ENCODE data around the gene RIIAD1.

DNA sequence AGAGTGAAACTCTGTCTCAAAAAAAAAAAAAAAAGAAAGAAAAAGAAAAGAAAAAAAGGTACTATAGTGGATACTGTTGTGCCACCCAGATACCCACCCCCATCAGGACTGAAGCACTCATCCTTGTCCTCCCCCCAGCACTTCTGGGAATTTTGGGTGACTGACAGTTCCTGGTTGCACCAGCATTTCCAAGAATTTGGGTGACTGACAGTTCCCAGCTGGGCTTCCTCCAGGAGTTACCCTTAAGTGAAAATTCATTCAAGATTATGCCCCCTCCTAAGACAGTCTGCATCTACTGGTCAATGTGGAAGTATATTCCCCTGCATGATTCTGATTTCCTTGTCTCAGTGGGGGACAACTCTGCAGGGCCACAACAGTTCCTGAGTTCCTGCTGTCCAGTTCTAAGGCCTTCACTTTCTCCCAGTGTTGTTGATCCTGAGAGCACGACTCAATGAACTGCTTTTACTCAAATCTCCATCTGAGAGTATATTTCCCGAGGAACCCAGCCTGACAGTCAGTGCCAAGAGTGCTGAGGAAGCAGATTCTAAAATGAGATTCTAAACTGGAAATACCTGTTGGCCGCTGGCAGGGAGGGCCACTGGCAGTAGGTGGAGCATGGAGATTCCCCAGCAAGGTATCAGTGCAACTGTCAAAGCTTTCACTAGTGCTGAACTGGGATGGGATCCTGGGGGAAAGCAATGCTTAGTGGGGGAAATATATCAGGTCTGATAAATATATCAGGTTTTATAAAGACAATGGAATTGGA is 18.5 kb downstream of the RIIAD1 start:
- TF ChIP-seq CTCF (IDR thresholded peaks at IDR 0.05) (no peak), POLR2A (IDR thresholded peaks at IDR 0.05) (no peak)

Data from sigmoid colon (tissue), 3 donors.